ENCODE measurements around the gene RTEL1.

The RTEL1 gene

GRCh38 chr20:63641792-63642523 is 16.2 kb upstream of the RTEL1 start (continued):
- TF ChIP-seq ZNF704 (tag by site-specific recombination; IDR thresholded peaks at IDR 0.05) (no peak), ZXDB (tag by site-specific recombination; IDR thresholded peaks at IDR 0.05) (no peak), ZBTB20 (tag by site-specific recombination; IDR thresholded peaks at IDR 0.05) (peak; percentile 6; the same call in 1 of the 2 replicates), ZNF223 (tag by site-specific recombination; IDR thresholded peaks at IDR 0.05) (no peak), ZBTB44 (tag by site-specific recombination; IDR thresholded peaks at IDR 0.05) (no peak), SP7 (tag by site-specific recombination; IDR thresholded peaks at IDR 0.05) (no peak), SCRT1 (tag by site-specific recombination; IDR thresholded peaks at IDR 0.05; ENCODE audit: borderline replicate concordance) (no peak), KLF1 (tag by site-specific recombination; IDR thresholded peaks at IDR 0.05) (no peak), ZNF248 (tag by site-specific recombination; IDR thresholded peaks at IDR 0.05) (no peak), ZBTB6 (tag by site-specific recombination; IDR thresholded peaks at IDR 0.05) (peak; percentile 86), ZNF558 (tag by site-specific recombination; IDR thresholded peaks at IDR 0.05) (no peak), ZNF24 (tag by site-specific recombination; IDR thresholded peaks at IDR 0.05) (no peak), KLF17 (tag by site-specific recombination; IDR thresholded peaks at IDR 0.05) (peak; percentile 23; the same call in 1 of the 2 replicates), ZNF600 (tag by site-specific recombination; IDR thresholded peaks at IDR 0.05) (peak; percentile 29; the same call in 1 of the 2 replicates), ZNF580 (tag by site-specific recombination; IDR thresholded peaks at IDR 0.05) (no peak), REPIN1 (tag by site-specific recombination; IDR thresholded peaks at IDR 0.05; ENCODE audit: low read depth) (no peak), ZBTB1 (tag by site-specific recombination; IDR thresholded peaks at IDR 0.05) (no peak), PBX3 (CRISPR knock-in tag; IDR thresholded peaks at IDR 0.05) (peak; percentile 17; the same call in 1 of the 2 replicates), ZNF211 (tag by site-specific recombination; IDR thresholded peaks at IDR 0.05; ENCODE audit: low read depth) (no peak), ZBTB17 (tag by site-specific recombination; IDR thresholded peaks at IDR 0.05) (0 out of 2 replicates have a peak, but pooled peaks have one; percentile 27), ZNF610 (tag by site-specific recombination; IDR thresholded peaks at IDR 0.05; ENCODE audit: borderline replicate concordance) (peak; percentile 89; the same call in 1 of the 2 replicates), ZNF394 (tag by site-specific recombination; IDR thresholded peaks at IDR 0.05; ENCODE audit: borderline replicate concordance) (no peak; the same call in 1 of the 2 replicates), ZSCAN18 (tag by site-specific recombination; IDR thresholded peaks at IDR 0.05) (no peak), ZNF433 (tag by site-specific recombination; IDR thresholded peaks at IDR 0.05; ENCODE audit: low read depth) (no peak), ZNF514 (tag by site-specific recombination; IDR thresholded peaks at IDR 0.05) (no peak), ZFP69B (tag by site-specific recombination; IDR thresholded peaks at IDR 0.05) (no peak), ZNF292 (tag by site-specific recombination; IDR thresholded peaks at IDR 0.05; ENCODE audit: borderline replicate concordance, low read depth) (no peak), HOXC10 (CRISPR knock-in tag; IDR thresholded peaks at IDR 0.05) (no peak), ZNF146 (tag by site-specific recombination; IDR thresholded peaks at IDR 0.05) (no peak), KLF16 (tag by site-specific recombination; IDR thresholded peaks at IDR 0.05) (0 out of 2 replicates have a peak, but pooled peaks have one; percentile 18), ZNF202 (tag by site-specific recombination; IDR thresholded peaks at IDR 0.05; ENCODE audit: borderline replicate concordance) (no peak), ZNF830 (tag by site-specific recombination; IDR thresholded peaks at IDR 0.05; ENCODE audit: low read depth) (no peak), KLF10 (tag by site-specific recombination; IDR thresholded peaks at IDR 0.05) (peak; percentile 28; the same call in 1 of the 2 replicates)

Measured in HEK293 (cell line).